ENCODE measurements around the gene NR2E3. TPM values are rescaled to one million over a fixed set of nuclear protein-coding genes. Genes with fewer than 3 reads are reported as not detected.

NR2E3 gene
- total RNA-seq, 2 experiments from 2014 or later, result not detected

DNA sequence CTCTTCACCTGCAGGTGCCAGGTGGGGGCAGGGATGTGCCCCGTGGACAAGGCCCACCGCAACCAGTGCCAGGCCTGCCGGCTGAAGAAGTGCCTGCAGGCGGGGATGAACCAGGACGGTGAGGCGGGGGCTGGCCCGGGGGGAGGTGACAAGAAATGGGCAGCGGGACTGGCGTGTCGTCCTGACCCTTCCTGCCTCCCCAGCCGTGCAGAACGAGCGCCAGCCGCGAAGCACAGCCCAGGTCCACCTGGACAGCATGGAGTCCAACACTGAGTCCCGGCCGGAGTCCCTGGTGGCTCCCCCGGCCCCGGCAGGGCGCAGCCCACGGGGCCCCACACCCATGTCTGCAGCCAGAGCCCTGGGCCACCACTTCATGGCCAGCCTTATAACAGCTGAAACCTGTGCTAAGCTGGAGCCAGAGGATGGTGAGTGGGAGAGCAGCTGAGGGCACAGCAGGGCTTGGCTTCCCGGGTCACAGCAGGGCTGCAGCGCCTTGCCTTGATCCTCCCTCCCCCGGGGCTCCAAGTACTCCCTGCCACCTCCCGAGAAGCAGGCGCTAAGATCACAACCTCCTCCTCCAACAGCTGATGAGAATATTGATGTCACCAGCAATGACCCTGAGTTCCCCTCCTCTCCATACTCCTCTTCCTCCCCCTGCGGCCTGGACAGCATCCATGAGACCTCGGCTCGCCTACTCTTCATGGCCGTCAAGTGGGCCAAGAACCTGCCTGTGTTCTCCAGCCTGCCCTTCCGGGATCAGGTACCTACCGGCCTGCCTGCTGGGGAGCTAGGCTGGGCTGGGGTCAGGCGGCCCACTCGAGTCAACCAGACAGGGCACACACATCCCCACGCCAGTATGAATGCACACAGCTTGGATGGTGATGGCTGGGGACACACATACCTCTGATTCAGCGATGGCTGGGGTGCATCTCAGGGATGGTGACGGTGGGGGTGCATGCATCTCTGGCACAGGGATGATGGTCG lies 1.7 kb downstream of the NR2E3 start:
- Mint-ChIP-seq H3K27me3 (no peaks in the 10 kb centered on the region), H3K36me3 (ENCODE audit: low read depth) (no peaks in the 10 kb centered on the region), H3K4me1 (no peaks in the 10 kb centered on the region), H3K9me3 (no peaks in the 10 kb centered on the region), H3K4me3 (no peak overlapping the region), H3K27ac (no peak overlapping the region)
- no peak for DNase-seq
- POLR2A ChIA-PET, result interaction anchor here (0.6 kb wide), 1 partner anchor 19 kb away, joined by 3 read pairs; no protein-coding TSS in a partner anchor
- CTCF ChIA-PET, result interaction anchor here (1.8 kb wide), 1 partner anchor 9 kb away, joined by 6 read pairs; no protein-coding TSS in a partner anchor

DNA sequence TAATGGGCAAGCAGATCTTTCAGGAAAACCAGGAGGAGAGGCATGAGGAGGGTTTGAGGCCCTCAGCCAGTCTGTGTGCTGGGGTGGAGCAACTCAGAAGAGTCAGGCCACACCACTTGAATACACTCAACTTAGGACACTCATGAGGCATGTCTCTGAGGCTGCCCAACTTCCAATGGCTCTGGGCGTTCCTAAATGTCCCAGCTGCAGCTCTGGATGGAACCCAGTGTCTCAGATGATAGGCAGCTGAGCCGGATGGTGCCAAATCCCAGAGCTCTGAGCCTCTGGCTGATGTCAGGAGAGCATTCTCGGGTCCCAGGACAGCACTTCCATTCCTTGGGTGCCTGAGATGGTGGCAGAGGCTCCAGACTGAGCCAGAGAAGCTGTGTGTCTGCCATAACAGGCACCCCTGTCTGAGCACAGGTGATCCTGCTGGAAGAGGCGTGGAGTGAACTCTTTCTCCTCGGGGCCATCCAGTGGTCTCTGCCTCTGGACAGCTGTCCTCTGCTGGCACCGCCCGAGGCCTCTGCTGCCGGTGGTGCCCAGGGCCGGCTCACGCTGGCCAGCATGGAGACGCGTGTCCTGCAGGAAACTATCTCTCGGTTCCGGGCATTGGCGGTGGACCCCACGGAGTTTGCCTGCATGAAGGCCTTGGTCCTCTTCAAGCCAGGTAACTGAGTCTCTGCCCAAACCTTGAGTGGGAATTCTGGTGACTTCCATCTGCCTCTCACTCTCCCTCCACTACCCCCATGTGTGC lies 2.8 kb downstream of the NR2E3 start:
- CTCF ChIA-PET, result interaction anchor here (1.8 kb wide), 1 partner anchor 10 kb away, joined by 6 read pairs; no protein-coding TSS in a partner anchor
- no peak overlapping the region for H3K4me3 Mint-ChIP-seq
- no peaks in the 10 kb centered on the region for H3K27me3 Mint-ChIP-seq
- H3K27ac Mint-ChIP-seq, result no peak overlapping the region
- peaks cover 5% of the 10 kb centered on the region for H3K9me3 Mint-ChIP-seq
- H3K4me1 Mint-ChIP-seq, result no peaks in the 10 kb centered on the region
- POLR2A ChIA-PET, result interaction anchor here (0.6 kb wide), 1 partner anchor 18 kb away, joined by 3 read pairs; no protein-coding TSS in a partner anchor
- no peaks in the 10 kb centered on the region for H3K36me3 Mint-ChIP-seq (ENCODE audit: low read depth)
- DNase-seq, result no peak

GRCh38 chr15:71813723-71814470 lies 3.5 kb downstream of the NR2E3 start:
- no peak for DNase-seq
- no peaks in the 10 kb centered on the region for H3K4me1 Mint-ChIP-seq
- H3K27me3 Mint-ChIP-seq, result no peaks in the 10 kb centered on the region
- H3K4me3 Mint-ChIP-seq, result no peak overlapping the region
- H3K36me3 Mint-ChIP-seq (ENCODE audit: low read depth), result no peaks in the 10 kb centered on the region
- no peak overlapping the region for H3K27ac Mint-ChIP-seq
- ChIA-PET POLR2A (no interaction called here), CTCF (interaction anchor here (1.8 kb wide), 1 partner anchor 11 kb away, joined by 6 read pairs; no protein-coding TSS in a partner anchor)
- H3K9me3 Mint-ChIP-seq, result peaks cover 8% of the 10 kb centered on the region

DNA sequence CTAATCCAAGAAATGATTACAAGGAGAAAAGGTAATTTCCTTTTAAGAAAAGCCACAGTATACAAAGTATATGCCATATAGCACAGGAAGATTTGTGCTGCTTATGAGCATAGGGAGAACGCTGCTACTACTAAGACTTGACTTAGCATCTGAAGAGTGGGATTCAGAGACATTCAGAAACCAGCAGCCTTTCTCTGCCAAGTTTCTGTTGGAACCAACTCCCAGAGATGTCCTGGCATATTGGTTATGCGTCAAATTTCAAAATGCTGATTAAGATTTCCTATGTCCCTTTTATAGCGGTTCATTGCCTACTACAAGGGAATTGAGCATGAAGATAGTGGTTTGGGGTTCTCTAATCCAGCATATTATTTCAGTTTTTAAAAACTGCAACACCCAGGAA lies 4.9 kb downstream of the NR2E3 start:
- no peak overlapping the region for H3K4me3 Mint-ChIP-seq
- DNase-seq, result no peak
- no peak overlapping the region for H3K27ac Mint-ChIP-seq
- CTCF ChIA-PET, result no interaction called here
- POLR2A ChIA-PET, result no interaction called here
- H3K4me1 Mint-ChIP-seq, result no peaks in the 10 kb centered on the region
- H3K27me3 Mint-ChIP-seq, result no peaks in the 10 kb centered on the region
- peaks cover 14% of the 10 kb centered on the region for H3K9me3 Mint-ChIP-seq
- H3K36me3 Mint-ChIP-seq (ENCODE audit: low read depth), result no peaks in the 10 kb centered on the region

- Mint-ChIP-seq H3K27me3 (no peaks in the 10 kb centered on the region), H3K36me3 (ENCODE audit: low read depth) (no peaks in the 10 kb centered on the region), H3K4me3 (no peak overlapping the region), H3K9me3 (peaks cover 29% of the 10 kb centered on the region), H3K4me1 (no peaks in the 10 kb centered on the region), H3K27ac (peak overlapping the region; percentile 19)
- ChIA-PET POLR2A (no interaction called here), CTCF (interaction anchor here (0.9 to 1.7 kb wide), 2 partner anchors 18 to 26 kb away, joined by 3 to 5 read pairs; no protein-coding TSS in a partner anchor)
- DNase-seq, result no peak
Measured at GRCh38 chr15:71817351-71817750, 7.0 kb downstream of the NR2E3 start.

DNA sequence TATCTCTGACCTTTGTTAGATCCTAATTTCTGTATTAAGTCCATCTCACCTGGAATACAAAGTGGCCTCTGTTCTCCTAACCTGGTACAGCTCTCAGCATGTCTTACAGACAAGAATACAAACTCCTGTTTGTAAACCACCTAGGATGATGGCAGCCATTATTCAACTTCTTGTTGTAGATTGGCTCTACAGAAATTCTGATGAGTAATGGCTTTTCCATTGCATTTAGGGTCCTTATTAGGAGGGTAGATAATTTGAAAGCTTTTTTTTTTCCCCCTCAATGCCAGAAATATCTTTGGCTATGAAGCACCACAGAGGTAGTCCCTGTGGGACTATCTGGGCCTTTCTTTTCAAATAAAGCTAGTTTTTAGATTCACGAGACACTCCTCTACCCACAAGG lies 9.8 kb downstream of the NR2E3 start:
- Mint-ChIP-seq H3K27ac (no peak overlapping the region), H3K4me1 (no peaks in the 10 kb centered on the region), H3K27me3 (no peaks in the 10 kb centered on the region), H3K9me3 (peaks cover 39% of the 10 kb centered on the region), H3K36me3 (ENCODE audit: low read depth) (peaks cover 5% of the 10 kb centered on the region), H3K4me3 (no peak overlapping the region)
- ChIA-PET CTCF (no interaction called here), POLR2A (no interaction called here)
- no peak for DNase-seq

- H3K27ac Mint-ChIP-seq, result no peak overlapping the region
- ChIA-PET POLR2A (no interaction called here), CTCF (no interaction called here)
- no peak for DNase-seq
- no peaks in the 10 kb centered on the region for H3K4me1 Mint-ChIP-seq
- peaks cover 13% of the 10 kb centered on the region for H3K36me3 Mint-ChIP-seq (ENCODE audit: low read depth)
- peaks cover 39% of the 10 kb centered on the region for H3K9me3 Mint-ChIP-seq
- no peaks in the 10 kb centered on the region for H3K27me3 Mint-ChIP-seq
- no peak overlapping the region for H3K4me3 Mint-ChIP-seq
Measured at GRCh38 chr15:71821547-71822129, 11.3 kb downstream of the NR2E3 start.

DNA sequence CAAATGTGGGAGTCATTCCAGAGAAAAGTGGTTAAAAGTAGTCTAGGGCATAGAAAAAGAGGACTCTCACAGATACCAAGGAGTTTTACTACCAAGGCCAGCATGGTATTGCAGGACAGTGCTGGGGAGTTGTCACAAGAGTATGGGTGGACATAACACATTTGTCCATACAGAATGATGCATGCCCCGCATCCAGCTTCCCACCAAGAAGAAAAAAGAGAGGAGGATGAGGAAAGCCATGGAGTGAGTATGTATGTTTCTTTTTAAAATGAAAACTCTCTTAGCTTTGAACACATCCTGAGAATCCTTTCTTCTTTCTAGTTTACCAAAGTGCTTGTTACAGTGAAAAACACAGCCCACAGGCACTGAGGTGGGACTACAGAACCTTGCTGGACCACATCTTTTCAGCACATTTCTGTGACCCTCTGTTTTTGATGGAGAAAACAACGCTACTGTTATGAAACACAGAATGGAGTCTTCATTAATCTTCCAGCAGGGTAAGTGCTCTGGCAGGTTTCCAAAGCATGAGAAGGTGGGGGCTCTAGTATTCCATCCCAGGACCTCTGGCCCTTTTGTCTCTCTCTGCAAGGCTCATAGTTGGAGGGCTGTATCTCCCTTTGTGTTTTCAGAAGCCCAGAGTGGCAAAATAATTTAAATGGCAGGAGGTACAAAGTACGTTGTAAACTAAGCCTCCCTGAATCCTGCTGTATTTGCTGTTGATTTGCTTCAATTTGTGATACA lies 12.7 kb downstream of the NR2E3 start:
- POLR2A ChIA-PET, result no interaction called here
- DNase-seq, result no peak

GRCh38 chr15:71823801-71824200 lies 13.4 kb downstream of the NR2E3 start:
- no peaks in the 10 kb centered on the region for H3K27me3 Mint-ChIP-seq
- no peaks in the 10 kb centered on the region for H3K4me1 Mint-ChIP-seq
- DNase-seq, result no peak
- no peak overlapping the region for H3K27ac Mint-ChIP-seq
- H3K4me3 Mint-ChIP-seq, result no peak overlapping the region
- POLR2A ChIA-PET, result no interaction called here
- peaks cover 35% of the 10 kb centered on the region for H3K9me3 Mint-ChIP-seq
- CTCF ChIA-PET, result no interaction called here
- peaks cover 29% of the 10 kb centered on the region for H3K36me3 Mint-ChIP-seq (ENCODE audit: low read depth)

More for the DNA sequence above, 12.7 kb downstream of the NR2E3 start:
- Mint-ChIP-seq H3K4me3 (no peak overlapping the region), H3K4me1 (no peaks in the 10 kb centered on the region), H3K9me3 (peaks cover 37% of the 10 kb centered on the region), H3K36me3 (ENCODE audit: low read depth) (peaks cover 25% of the 10 kb centered on the region), H3K27ac (no peak overlapping the region), H3K27me3 (no peaks in the 10 kb centered on the region)
- CTCF ChIA-PET, result no interaction called here

- no peak overlapping the region for H3K27ac Mint-ChIP-seq
- CTCF ChIA-PET, result no interaction called here
- H3K4me1 Mint-ChIP-seq, result no peaks in the 10 kb centered on the region
- no peaks in the 10 kb centered on the region for H3K27me3 Mint-ChIP-seq
- peaks cover 29% of the 10 kb centered on the region for H3K9me3 Mint-ChIP-seq
- H3K4me3 Mint-ChIP-seq, result no peak overlapping the region
- POLR2A ChIA-PET, result no interaction called here
- DNase-seq, result no peak
- peaks cover 39% of the 10 kb centered on the region for H3K36me3 Mint-ChIP-seq (ENCODE audit: low read depth)
Measured at GRCh38 chr15:71825021-71825730, 14.8 kb downstream of the NR2E3 start.

DNA sequence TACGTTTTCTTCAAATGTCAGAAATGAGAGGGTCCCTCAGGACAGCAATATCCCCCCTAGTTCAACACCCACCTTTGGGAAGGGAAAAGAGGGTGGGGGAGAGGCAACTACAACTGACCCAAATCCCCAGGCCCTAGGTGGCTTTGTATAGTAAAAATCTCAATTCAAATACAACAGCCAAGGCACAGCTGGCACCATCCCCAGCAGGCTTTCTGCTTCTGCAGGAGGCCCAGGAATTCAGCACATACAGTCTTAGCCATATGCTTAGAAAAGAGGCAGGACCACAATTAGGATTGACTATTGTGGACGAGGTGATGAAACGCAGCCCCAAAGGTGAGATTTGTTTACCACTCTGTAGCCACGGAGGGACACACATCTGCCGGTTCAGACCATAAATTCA lies 15.8 kb downstream of the NR2E3 start:
- H3K4me3 Mint-ChIP-seq, result no peak overlapping the region
- H3K27me3 Mint-ChIP-seq, result no peaks in the 10 kb centered on the region
- ChIA-PET POLR2A (no interaction called here), CTCF (no interaction called here)
- no peak for DNase-seq
- no peaks in the 10 kb centered on the region for H3K4me1 Mint-ChIP-seq
- no peak overlapping the region for H3K27ac Mint-ChIP-seq
- H3K9me3 Mint-ChIP-seq, result peaks cover 22% of the 10 kb centered on the region
- peaks cover 39% of the 10 kb centered on the region for H3K36me3 Mint-ChIP-seq (ENCODE audit: low read depth)
